NCI-H2081 treated with DMSO at 0.1 percent for 48 hours (cell line): ENCODE measurements around the gene NUMB.

Experiments used
- DNase-seq: peaks from one replicate; lab custom pipeline; 2025; lab: John Stamatoyannopoulos, UW

NUMB gene

GRCh38 chr14:73261075-73261474 is 197.3 kb downstream of the NUMB start:
- DNase-seq: no peak

GRCh38 chr14:73260574-73260973 is 197.8 kb downstream of the NUMB start:
- DNase-seq: no peak

DNA sequence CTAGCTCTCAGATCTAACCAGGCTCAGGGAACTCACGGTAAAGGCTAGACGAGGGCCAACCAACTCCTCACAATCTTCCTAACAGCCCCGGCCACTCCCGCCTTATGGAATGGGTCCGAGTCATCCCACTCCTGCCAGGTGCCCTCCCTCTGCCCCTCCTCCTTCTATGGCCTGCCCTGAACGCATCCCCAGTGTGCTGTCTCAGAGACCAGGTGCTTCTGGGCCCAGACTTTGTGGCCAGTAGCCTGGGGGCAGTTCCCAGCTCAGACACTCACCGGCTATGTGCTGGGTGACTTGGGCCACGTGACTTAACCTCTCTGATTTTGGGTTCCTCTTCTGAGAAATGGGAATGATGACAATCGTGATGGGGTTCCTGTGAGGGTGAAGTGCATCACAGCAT is 198.5 kb downstream of the NUMB start:
- DNase-seq: no peak

DNA sequence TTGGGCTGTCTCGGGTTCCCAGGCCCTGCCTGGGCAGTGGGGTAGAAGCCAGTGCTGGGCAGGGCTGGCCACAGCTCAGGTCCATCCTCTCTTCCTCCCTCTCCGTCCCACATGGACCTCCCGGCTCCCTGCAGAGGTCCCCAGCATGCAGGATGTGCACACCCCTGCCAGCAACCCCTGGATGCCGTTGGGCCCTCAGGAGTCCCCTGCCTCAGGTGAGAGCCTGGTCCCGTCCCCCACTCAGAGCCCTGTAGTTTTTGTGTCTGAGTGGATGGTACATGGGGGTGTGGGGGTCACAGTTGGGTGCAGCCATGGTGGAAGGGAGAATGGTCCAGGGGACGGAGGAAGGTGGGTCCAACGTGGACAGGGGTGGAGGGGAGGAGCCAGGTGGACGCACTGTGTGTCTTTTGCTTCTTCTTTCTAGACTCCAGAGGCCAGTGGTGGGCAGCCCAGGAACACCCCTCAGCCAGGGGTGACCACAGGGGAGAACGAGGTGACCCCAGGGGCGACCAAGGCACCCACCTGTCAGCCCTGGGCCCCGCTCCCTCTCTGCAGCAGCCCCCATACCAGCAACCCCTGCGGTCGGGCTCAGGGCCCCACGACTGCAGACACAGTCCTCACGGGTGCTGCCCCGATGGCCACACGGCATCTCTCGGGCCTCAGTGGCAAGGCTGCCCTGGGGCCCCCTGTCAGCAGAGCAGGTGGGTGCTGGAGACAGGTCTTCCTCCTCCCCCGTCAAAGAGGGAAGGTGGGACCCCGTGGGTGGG is 199.3 kb downstream of the NUMB start:
- DNase-seq: no peak

- DNase-seq: no peak
Measured at GRCh38 chr14:73258076-73258475, 200.3 kb downstream of the NUMB start.

GRCh38 chr14:73255693-73256225 is 202.6 kb downstream of the NUMB start:
- DNase-seq: no peak

- DNase-seq: no peak
Measured at GRCh38 chr14:73255005-73255400, 203.3 kb downstream of the NUMB start.

DNA sequence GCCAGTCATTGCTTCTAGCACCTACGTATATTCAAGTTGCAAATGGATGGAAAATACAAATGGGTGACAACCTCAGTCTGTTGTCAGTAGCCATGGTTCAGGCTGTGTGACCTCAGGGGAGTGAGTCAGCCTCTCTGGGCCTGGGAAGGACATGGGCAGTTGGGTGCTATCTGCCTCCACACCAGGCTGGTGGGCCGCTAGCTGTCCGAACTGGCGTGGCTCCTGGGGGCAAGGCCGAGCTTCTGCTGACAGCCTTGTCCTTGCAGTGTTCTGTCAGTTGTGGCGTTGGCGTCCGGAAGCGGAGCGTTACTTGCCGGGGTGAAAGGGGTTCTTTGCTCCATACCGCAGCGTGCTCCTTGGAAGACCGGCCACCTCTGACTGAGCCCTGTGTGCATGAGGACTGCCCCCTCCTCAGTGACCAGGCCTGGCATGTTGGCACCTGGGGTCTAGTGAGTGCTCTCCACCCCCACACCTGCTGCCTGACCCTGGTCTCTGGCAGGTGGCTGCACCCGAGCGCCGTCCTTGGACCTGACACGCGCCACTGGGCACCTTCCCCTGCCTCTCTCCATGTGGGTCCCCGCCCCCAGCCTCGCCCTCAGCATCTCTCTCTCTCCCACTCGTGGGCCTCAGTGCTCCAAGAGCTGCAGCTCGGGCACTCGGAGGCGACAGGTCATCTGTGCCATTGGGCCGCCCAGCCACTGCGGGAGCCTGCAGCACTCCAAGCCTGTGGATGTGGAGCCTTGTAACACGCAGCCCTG is 203.9 kb downstream of the NUMB start:
- DNase-seq: no peak

- DNase-seq: no peak
Measured at GRCh38 chr14:73253721-73254120, 204.6 kb downstream of the NUMB start.

DNA sequence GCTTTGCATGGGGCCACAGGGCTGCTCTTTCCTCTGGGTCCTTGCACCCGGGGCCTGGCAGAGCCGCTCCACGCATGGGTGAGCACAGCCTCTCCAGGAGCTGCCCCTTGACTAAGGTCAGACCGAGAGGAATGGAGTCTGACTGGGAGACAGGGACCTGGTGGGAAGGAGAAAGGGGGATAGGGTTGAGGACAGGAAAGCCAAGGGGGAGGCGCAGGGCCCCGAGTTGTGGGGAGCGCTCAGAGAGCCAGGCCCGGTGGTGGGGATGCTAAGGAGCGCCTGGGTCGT is 205.1 kb downstream of the NUMB start:
- DNase-seq: no peak

- no peak for DNase-seq
Measured at GRCh38 chr14:73252491-73253322, 205.6 kb downstream of the NUMB start.

DNA sequence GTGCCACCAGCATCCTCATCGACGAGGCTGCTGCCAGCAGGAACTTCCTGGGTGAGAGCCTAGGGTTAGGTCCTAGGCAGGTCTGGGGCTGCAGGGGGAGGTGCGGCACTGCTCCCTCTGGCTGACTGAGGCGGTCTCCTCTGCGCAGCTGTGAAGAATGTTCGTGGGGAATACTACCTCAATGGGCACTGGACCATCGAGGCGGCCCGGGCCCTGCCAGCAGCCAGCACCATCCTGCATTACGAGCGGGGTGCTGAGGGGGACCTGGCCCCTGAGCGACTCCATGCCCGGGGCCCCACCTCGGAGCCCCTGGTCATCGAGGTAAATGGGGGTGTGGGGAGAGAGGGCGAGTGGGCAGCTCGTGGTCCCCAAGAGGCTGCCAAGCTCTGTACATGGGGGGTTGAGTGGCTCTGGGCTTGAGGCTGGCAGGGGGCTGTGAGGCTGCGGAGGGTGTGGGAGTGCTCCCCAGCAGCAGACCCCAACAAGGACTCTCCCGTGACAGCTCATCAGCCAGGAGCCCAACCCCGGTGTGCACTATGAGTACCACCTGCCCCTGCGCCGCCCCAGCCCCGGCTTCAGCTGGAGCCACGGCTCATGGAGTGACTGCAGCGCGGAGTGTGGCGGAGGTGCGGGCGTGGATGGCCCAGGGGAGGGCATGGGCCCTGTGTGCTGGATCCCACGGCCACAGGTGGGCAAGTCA is 206.7 kb downstream of the NUMB start:
- DNase-seq: no peak

GRCh38 chr14:73250781-73251500 is 207.4 kb downstream of the NUMB start:
- DNase-seq: no peak

DNA sequence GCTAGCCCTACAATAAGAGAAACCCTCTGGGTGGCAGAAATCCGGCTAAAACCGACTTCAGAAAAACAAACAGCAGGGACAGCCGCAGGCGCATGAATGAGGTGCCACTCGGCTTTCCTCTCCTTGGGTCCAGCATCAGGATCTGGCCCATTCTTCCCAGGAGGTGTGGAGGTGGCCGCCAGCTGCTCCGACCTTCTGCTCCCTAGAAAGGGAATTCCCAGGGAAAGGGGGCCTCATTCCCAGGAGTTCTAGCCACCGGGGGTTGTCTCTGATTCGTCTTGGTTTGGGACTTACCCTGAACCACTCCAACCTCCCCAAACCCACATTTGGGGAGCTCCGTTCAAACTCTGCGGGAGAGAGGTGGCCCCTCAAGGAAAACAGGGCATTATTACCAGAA is 208.0 kb downstream of the NUMB start:
- DNase-seq: no peak

GRCh38 chr14:73249564-73250316 is 208.6 kb downstream of the NUMB start:
- DNase-seq: no peak

DNA sequence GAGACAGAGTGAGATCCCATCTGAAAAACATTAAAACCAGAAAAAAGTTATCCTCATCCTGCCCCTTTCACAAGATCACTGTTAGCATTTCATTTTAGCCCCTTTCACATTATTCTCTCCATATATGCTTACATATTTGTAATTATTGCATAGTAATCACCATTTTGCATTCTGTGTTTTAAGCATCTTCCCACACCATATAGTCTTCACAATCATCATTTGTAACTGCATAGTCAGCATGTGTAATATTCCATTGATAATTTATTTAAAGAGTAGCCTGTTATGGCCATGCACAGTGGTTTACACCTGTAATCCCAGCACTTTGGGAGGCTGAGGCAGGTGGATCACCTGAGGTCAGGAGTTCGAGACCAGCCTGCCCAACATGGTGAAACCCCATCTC is 209.2 kb downstream of the NUMB start:
- no peak for DNase-seq

- no peak for DNase-seq
Measured at GRCh38 chr14:73248108-73248868, 210.1 kb downstream of the NUMB start.

- DNase-seq: no peak
Measured at GRCh38 chr14:73246387-73247150, 211.8 kb downstream of the NUMB start.
